ENCODE measurements around the gene ADAD2.
"Not testable (repeated sequence)": the region's sequence is repeated elsewhere in the genome, so short reads cannot be mapped to it uniquely, and the experiment has no call there.

The ADAD2 gene

GRCh38 chr16:84195201-84196093, 4.5 kb downstream of the ADAD2 start:
- DNase-seq (ENCODE audit: low read depth in 2 of 2) = no peak

- DNase-seq (ENCODE audit: low read depth in 2 of 2) = no peak
Observed at GRCh38 chr16:84196101-84196500, 5.1 kb downstream of the ADAD2 start.

GRCh38 chr16:84196727-84197394, 5.9 kb downstream of the ADAD2 start:
- DNase-seq (ENCODE audit: low read depth in 2 of 2) = no peak

- DNase-seq (ENCODE audit: low read depth in 2 of 2) = no peak
Observed at GRCh38 chr16:84197466-84198128, 6.6 kb downstream of the ADAD2 start.

- no peak for DNase-seq (ENCODE audit: low read depth in 2 of 2)
Observed at GRCh38 chr16:84198401-84198800, 7.4 kb downstream of the ADAD2 start.

- DNase-seq (ENCODE audit: low read depth in 2 of 2) = no peak
Observed at GRCh38 chr16:84199097-84199496, 8.1 kb downstream of the ADAD2 start.

GRCh38 chr16:84199861-84200260, 8.9 kb downstream of the ADAD2 start:
- DNase-seq (ENCODE audit: low read depth in 2 of 2) = no peak

GRCh38 chr16:84204551-84204950, 13.6 kb downstream of the ADAD2 start:
- DNase-seq (ENCODE audit: low read depth in 2 of 2) = not testable (repeated sequence)

GRCh38 chr16:84205123-84205522, 14.2 kb downstream of the ADAD2 start:
- DNase-seq (ENCODE audit: low read depth in 2 of 2) = not testable (repeated sequence)

- no peak for DNase-seq (ENCODE audit: low read depth in 2 of 2)
Observed at GRCh38 chr16:84205976-84206691, 15.2 kb downstream of the ADAD2 start.

- no peak for DNase-seq (ENCODE audit: low read depth in 2 of 2)
Observed at GRCh38 chr16:84207251-84207650, 16.3 kb downstream of the ADAD2 start.

GRCh38 chr16:84207879-84208278, 16.9 kb downstream of the ADAD2 start:
- DNase-seq (ENCODE audit: low read depth in 2 of 2) = no peak

- no peak for DNase-seq (ENCODE audit: low read depth in 2 of 2)
Observed at GRCh38 chr16:84209989-84210388, 19.0 kb downstream of the ADAD2 start.

- DNase-seq (ENCODE audit: low read depth in 2 of 2) = no peak
Observed at GRCh38 chr16:84212154-84212553, 21.2 kb downstream of the ADAD2 start.

GRCh38 chr16:84212631-84213030, 21.7 kb downstream of the ADAD2 start:
- DNase-seq (ENCODE audit: low read depth in 2 of 2) = no peak

GRCh38 chr16:84214451-84215066, 23.6 kb downstream of the ADAD2 start:
- DNase-seq (ENCODE audit: low read depth in 2 of 2) = no peak

GRCh38 chr16:84215531-84215930, 24.6 kb downstream of the ADAD2 start:
- no peak for DNase-seq (ENCODE audit: low read depth in 2 of 2)

- not testable (repeated sequence) for DNase-seq (ENCODE audit: low read depth in 2 of 2)
Observed at GRCh38 chr16:84216144-84216543, 25.2 kb downstream of the ADAD2 start.

- no peak for DNase-seq (ENCODE audit: low read depth in 2 of 2)
Observed at GRCh38 chr16:84218176-84218823, 27.3 kb downstream of the ADAD2 start.

- no peak for DNase-seq (ENCODE audit: low read depth in 2 of 2)
Observed at GRCh38 chr16:84218956-84219355, 28.0 kb downstream of the ADAD2 start.

GRCh38 chr16:84220851-84221250, 29.9 kb downstream of the ADAD2 start:
- no peak for DNase-seq (ENCODE audit: low read depth in 2 of 2)
